GM12878 (cell line): Measurements from ENCODE around the gene ELL2.

Experiments
- CBFB ChIP-seq: IDR thresholded peaks from 2 replicates; pipeline ENCODE4 v1.6.1; 2016; ENCODE audit warnings: antibody characterized with exemption, low read depth
- CTCF ChIP-seq, 3 experiments: IDR thresholded peaks in 2 of 3; conservative IDR thresholded peaks in 1 of 3; 2 replicates each; pipeline ENCODE4 v1.5.1; 2011; ENCODE audit warnings: low read depth in 3 of 3, low read length in 3 of 3, mild to moderate bottlenecking in 3 of 3, control low read depth in 2 of 3, moderate library complexity in 2 of 3, inconsistent platforms in 1 of 3, mixed read lengths in 1 of 3; ENCODE audit not compliant: control insufficient read depth in 2 of 3, insufficient read depth in 1 of 3; ENCODE audit errors: extremely low read depth in 1 of 3
- HDAC2 ChIP-seq: fragments of 200-600 bp; sonication (generic); IDR thresholded peaks from 2 replicates; pipeline ENCODE4 v1.6.1; 2017
- KDM1A ChIP-seq: fragments of 200-600 bp; sonication (generic); IDR thresholded peaks from 2 replicates; pipeline ENCODE4 v1.6.1; 2016; ENCODE audit warnings: borderline replicate concordance
- POLR2A ChIP-seq: IDR thresholded peaks from 2 replicates; pipeline ENCODE4 v1.6.1; 2011; ENCODE audit warnings: low read depth, mild to moderate bottlenecking, low read length
- POLR2AphosphoS5 ChIP-seq: IDR thresholded peaks from 2 replicates; pipeline ENCODE4 v1.6.1; 2011; ENCODE audit warnings: mild to moderate bottlenecking, low read length, inconsistent platforms
- RFX5 ChIP-seq: IDR thresholded peaks from 2 replicates; pipeline ENCODE4 v1.6.1; 2011; ENCODE audit warnings: low read depth, low read length, improper control_type of control experiment
- USF1 ChIP-seq: IDR thresholded peaks from 2 replicates; pipeline ENCODE4 v1.6.1; 2011; ENCODE audit warnings: borderline replicate concordance, low read depth, mild to moderate bottlenecking, moderate library complexity, mixed read lengths, low read length; ENCODE audit not compliant: insufficient read depth; ENCODE audit errors: extremely low read length

GRCh38 chr5:95863383-95863757 is 98.3 kb downstream of the ELL2 start:
- TF ChIP-seq POLR2AphosphoS5 (no peak), CBFB (no peak), CTCF (IDR thresholded peaks at IDR 0.05 in 2 of 3, conservative IDR thresholded peaks at IDR 0.05 in 1 of 3; ENCODE audit: control insufficient read depth in 2 of 3, extremely low read depth in 1 of 3, insufficient read depth in 1 of 3, low read depth in 3 of 3, low read length in 3 of 3) (no peak), POLR2A (no peak), HDAC2 (no peak), RFX5 (no peak), USF1 (no peak), KDM1A (no peak)
